ENCODE results near the gene ESR1.

Gene ESR1

GRCh38 chr6:152091201-152091600 is 283.7 kb downstream of the ESR1 start:
- TF ChIP-seq CTCF (conservative IDR thresholded peaks at IDR 0.05): no peak
- H3K27ac ChIP-seq: peak overlapping the region; percentile 97

- TF ChIP-seq CTCF (conservative IDR thresholded peaks at IDR 0.05): no peak
- peak overlapping the region; percentile 97 for H3K27ac ChIP-seq
Measured at GRCh38 chr6:152091851-152092341, 284.4 kb downstream of the ESR1 start.

GRCh38 chr6:152093711-152094110 is 286.2 kb downstream of the ESR1 start:
- TF ChIP-seq CTCF (conservative IDR thresholded peaks at IDR 0.05): no peak
- no peak overlapping the region for H3K27ac ChIP-seq

- no peak overlapping the region for H3K27ac ChIP-seq
- TF ChIP-seq CTCF (conservative IDR thresholded peaks at IDR 0.05): no peak
Measured at GRCh38 chr6:152094276-152094675, 286.8 kb downstream of the ESR1 start.

- TF ChIP-seq CTCF (conservative IDR thresholded peaks at IDR 0.05): no peak
- H3K27ac ChIP-seq: no peak overlapping the region
Measured at GRCh38 chr6:152094992-152095592, 287.6 kb downstream of the ESR1 start.

- peak; percentile 27 for TF ChIP-seq CTCF (conservative IDR thresholded peaks at IDR 0.05)
- peak overlapping the region; percentile 68 for H3K27ac ChIP-seq
Measured at GRCh38 chr6:152096863-152097496, 289.5 kb downstream of the ESR1 start.

- H3K27ac ChIP-seq: no peak overlapping the region
- TF ChIP-seq CTCF (conservative IDR thresholded peaks at IDR 0.05): no peak
Measured at GRCh38 chr6:152098683-152099082, 291.2 kb downstream of the ESR1 start.

All from VCaP (cell line).